Neuron (in vitro differentiated cells): ENCODE results near the gene ZNF213.

Experiments used
- H2AFZ ChIP-seq: one replicate; pipeline ENCODE4 v1.6.1; 2013; ENCODE audit warnings: low read depth, mild to moderate bottlenecking, inconsistent platforms, low read length, moderate library complexity
- H3K27me3 ChIP-seq: one replicate; pipeline ENCODE4 v1.6.1; 2013; ENCODE audit warnings: low read length; ENCODE audit not compliant: insufficient read depth
- H3K36me3 ChIP-seq: one replicate; pipeline ENCODE4 v1.6.1; 2013; ENCODE audit warnings: low read length; ENCODE audit not compliant: insufficient read depth
- H3K4me1 ChIP-seq: one replicate; pipeline ENCODE4 v1.6.1; 2013; ENCODE audit warnings: low read length; ENCODE audit not compliant: insufficient read depth
- H3K4me3 ChIP-seq: 2 replicates; pipeline ENCODE4 v1.5.1; 2013; ENCODE audit warnings: mild to moderate bottlenecking, low read length, moderate library complexity
- H3K9me3 ChIP-seq: one replicate; pipeline ENCODE4 v1.6.1; 2013; ENCODE audit warnings: low read length

ZNF213 gene

DNA sequence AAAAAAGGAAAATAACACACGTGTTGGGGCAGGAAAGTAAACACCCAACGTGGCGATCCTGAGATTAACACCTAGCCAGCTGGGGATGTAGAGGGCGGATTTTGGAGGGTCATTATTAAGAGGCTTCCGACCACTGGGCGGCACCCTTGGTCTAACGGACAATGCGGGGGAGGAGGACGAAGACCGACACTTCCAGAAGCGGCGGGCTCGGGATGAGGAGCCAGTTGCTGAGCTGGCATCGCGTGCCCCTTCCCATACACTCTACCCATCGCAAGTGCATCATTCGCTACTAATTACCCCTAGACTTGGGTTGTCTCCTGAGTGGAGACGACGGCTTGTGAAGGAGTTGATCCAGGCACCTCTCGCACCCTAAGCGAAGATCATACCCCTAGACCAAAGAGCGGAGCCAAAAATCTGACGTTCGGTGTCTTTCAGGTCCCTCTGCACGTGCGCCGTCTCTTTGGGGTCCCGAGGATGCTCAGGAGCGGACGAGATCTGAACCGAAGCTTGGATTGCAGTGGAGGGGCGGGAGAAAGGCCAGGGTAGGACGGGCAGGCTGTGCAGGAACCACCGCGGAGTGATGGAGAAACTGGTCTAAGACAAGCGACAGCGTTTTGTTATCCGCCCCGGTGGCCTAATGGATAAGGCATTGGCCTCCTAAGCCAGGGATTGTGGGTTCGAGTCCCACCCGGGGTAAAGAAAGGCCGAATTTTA is 17.6 kb downstream of the ZNF213 start:
- peak overlapping the region; percentile 47 for H3K4me3 ChIP-seq
- no peaks in the 10 kb centered on the region for H3K36me3 ChIP-seq
- peaks cover 5% of the 10 kb centered on the region for H3K4me1 ChIP-seq
- H2AFZ ChIP-seq = peak overlapping the region; percentile 6
- no peaks in the 10 kb centered on the region for H3K9me3 ChIP-seq
- peaks cover under 1% of the 10 kb centered on the region for H3K27me3 ChIP-seq

DNA sequence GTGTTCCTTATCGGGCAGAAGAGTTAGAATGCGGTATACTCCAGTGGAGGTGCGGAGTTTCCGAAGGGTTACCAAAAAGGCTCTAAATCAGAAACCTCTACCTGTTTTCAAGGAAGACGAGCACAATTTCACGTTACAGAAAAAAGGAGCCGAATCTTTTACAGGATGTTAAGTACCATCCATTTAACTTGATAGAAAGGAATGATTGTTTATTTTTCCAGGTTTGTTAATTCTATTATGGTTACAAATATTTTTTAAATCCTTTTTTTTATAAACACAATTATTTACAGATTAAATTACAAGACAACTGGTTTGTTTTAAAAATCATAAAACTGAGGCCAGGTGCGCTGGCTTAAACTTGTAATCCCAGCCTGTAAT is 18.2 kb downstream of the ZNF213 start:
- peaks cover 7% of the 10 kb centered on the region for H3K4me1 ChIP-seq
- H3K36me3 ChIP-seq = no peaks in the 10 kb centered on the region
- no peak overlapping the region for H2AFZ ChIP-seq
- peaks cover 3% of the 10 kb centered on the region for H3K27me3 ChIP-seq
- H3K9me3 ChIP-seq = no peaks in the 10 kb centered on the region
- H3K4me3 ChIP-seq = peak overlapping the region; percentile 47

DNA sequence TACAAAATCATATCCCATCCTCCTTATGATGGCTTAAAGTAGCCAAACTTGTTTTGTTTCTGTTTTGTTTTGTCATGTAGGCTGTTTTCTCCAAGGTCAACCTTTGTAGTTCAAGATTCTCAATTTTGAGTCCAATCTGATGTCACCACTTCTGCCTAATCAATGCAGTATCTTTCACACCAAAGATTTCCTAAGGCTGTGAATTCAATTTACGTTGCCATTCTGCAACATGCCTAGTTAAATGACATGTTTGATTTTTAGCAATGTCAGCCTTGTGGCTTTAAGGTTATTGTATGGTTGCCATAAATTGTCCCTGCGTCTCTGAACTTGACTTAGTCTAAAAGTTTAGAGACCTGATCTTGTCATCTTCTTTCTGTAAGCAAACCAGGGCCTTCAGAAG is 20.4 kb downstream of the ZNF213 start:
- H3K36me3 ChIP-seq = no peaks in the 10 kb centered on the region
- H3K27me3 ChIP-seq = peaks cover 3% of the 10 kb centered on the region
- H3K9me3 ChIP-seq = no peaks in the 10 kb centered on the region

DNA sequence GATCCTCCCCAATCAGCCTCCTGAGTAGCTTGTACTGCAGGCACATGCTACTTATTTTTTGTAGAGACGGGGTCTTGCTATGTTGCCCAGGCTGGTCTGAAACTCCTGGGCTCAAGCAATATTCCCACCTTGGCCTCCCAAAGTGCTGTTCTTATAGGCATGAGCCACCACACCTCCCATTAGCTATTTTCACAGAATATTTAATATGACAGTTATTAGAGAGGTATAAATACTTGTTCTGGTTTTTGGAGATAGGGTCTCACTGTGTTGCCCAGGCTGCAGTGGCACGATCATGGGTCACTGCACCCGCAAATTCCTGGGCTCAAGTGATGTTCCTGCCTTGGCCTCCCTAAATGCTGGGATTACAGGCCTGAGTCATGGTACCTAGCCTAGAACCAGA is 21.1 kb downstream of the ZNF213 start:
- H3K9me3 ChIP-seq = no peaks in the 10 kb centered on the region
- H3K27me3 ChIP-seq = peaks cover 3% of the 10 kb centered on the region
- H2AFZ ChIP-seq = no peak overlapping the region
- no peak overlapping the region for H3K4me3 ChIP-seq
- H3K36me3 ChIP-seq = no peaks in the 10 kb centered on the region
- H3K4me1 ChIP-seq = peaks cover 3% of the 10 kb centered on the region

More for the DNA sequence above, 20.4 kb downstream of the ZNF213 start:
- Histone ChIP-seq H2AFZ (no peak overlapping the region), H3K4me3 (no peak overlapping the region), H3K4me1 (peaks cover 3% of the 10 kb centered on the region)

DNA sequence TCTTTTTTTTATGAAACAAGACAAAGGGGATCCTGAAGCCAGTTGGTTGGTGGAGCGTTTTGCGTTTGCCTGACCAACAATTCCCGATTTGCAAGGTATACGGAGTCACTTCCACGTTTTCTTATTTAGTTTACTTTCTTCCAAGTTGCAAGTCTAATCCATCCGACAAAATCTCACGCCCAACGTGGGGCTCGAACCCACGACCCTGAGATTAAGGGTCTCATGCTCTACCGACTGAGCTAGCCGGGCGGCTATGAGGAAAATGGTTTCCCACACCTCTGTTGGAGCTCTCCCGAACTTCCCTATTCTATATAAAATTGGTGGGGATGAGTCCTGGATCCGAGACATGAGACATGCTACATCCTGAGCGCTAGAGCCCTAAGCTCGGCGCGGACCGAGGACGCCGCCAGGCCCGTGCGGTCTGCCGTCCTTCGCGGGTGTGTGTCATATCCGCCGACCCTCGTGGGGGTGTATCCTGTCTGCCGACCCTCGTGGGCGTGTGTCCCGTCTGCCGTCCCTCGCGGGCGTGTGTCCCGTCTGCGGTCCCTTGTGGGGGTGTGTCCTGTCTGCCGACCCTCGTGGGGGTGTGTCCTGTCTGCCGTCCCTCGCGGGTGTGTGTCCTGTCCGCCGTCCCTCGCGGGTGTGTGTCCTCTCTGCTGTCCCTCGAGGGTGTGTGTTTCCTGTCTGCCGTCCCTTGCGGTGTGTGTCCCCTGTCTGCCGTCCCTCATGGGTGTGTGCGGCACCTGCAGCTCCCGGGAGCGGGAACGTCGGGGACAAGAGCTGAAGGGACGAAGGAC is 22.6 kb downstream of the ZNF213 start:
- Histone ChIP-seq H3K4me3 (peak overlapping the region; percentile 55), H3K4me1 (peaks cover 3% of the 10 kb centered on the region), H3K36me3 (no peaks in the 10 kb centered on the region), H2AFZ (peak overlapping the region; percentile 81), H3K9me3 (no peaks in the 10 kb centered on the region), H3K27me3 (peaks cover 3% of the 10 kb centered on the region)

DNA sequence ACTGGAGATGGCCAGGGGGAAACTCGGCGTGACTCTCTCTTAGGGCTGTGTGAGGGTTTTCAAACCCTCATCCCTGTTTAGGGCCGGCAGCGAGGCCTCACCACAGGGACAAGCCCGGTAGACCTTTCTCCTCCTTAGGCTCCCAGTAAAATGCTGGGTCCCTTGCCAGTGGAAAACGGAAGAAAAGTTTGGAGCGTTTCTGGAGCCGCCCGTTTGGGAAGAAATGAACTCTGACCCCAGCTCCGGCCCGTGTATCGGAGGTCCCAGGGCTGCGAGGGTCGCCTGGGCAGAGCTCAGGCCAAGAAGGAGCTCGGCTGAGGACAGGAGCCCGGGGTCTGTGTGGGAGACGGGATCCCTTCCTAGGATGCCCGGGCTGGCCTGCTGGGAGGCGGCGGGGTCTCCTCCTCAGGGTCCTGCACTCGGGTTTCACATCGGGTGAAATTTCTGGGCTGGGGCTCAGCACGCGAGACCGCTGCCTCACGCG is 23.2 kb downstream of the ZNF213 start:
- H2AFZ ChIP-seq = peak overlapping the region; percentile 81
- no peaks in the 10 kb centered on the region for H3K36me3 ChIP-seq
- H3K4me3 ChIP-seq = peak overlapping the region; percentile 55
- peaks cover 3% of the 10 kb centered on the region for H3K4me1 ChIP-seq
- no peaks in the 10 kb centered on the region for H3K9me3 ChIP-seq
- H3K27me3 ChIP-seq = peaks cover 3% of the 10 kb centered on the region

DNA sequence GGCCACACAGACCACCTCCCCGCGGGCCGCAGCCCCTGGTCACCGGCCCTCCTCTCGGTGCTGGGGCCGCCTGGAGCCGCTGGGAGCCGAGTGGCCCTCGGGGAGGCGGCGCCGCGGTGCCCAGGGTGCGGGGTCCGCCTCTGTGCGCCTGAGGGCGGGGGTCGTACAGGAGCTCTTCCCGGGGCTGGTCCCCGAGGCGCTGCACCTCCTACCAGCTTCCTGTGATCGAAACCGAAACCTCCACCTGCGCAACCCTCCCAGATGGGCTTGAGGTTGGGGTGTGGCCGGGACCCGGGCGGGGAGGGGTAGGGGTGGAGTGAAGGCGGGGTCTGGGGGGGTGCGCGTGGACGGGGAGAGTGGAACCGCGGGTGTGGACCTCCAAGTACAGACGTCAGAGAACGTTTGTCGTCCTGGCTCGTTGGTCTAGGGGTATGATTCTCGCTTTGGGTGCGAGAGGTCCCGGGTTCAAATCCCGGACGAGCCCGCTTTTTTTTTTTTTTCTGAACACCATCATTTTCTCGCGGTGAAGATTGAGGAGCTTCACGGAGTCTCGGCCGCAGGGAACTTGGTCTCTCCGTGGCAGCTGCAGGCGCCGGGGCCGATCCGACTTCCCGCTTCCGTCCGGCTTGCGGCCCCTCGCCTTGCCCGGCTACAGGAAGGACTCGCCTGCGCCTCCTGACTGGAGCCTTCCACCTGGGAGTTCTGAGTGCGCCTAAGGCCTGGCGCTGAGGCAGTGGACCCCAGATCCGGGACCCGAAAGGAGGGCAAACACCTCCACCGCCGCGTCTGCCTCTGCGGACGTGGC is 23.9 kb downstream of the ZNF213 start:
- Histone ChIP-seq H3K27me3 (peaks cover 7% of the 10 kb centered on the region), H3K9me3 (no peaks in the 10 kb centered on the region), H3K36me3 (no peaks in the 10 kb centered on the region), H3K4me3 (peak overlapping the region; percentile 55), H2AFZ (peak overlapping the region; percentile 81), H3K4me1 (peaks cover 3% of the 10 kb centered on the region)

DNA sequence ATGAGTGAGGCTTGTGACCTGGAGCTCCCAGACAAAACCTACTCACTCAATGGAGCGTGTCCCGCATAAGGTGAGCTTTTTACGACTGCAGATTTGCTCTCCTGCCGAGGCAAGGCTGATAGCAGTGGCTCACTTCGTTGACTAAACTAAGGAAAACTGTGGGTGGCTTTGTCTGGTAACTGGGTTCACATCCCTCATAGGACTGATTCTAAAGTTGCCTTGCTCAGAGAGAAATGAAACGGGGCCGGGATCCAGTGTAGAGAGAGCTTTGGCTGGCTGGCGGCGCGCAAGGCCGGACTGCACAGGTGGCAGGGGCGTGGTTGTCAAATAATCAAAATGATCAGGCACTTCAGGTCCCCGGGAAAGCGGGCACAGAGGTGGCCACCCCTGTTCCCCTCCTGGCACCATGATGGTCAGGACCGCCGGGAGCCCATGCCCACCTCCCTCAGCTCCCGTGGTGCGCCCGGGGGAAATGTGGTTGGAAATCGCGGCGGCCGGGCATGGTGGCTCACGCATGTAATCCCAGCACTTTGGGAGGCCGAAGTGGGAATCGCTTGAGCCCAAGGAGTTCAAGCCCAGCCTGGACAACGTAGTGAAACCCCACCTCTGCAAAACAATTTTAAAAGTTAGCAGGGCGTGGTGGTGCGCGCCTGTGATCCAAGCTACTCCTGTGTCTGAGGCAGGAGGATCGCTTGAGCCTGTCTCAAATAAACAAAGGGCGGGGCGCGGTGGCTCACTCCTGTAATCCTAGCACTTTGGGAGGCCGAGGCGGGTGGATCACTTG is 26.6 kb downstream of the ZNF213 start:
- no peaks in the 10 kb centered on the region for H3K36me3 ChIP-seq
- peaks cover 3% of the 10 kb centered on the region for H3K4me1 ChIP-seq
- H3K4me3 ChIP-seq = no peak overlapping the region
- peaks cover 7% of the 10 kb centered on the region for H3K27me3 ChIP-seq
- H2AFZ ChIP-seq = no peak overlapping the region
- H3K9me3 ChIP-seq = no peaks in the 10 kb centered on the region

DNA sequence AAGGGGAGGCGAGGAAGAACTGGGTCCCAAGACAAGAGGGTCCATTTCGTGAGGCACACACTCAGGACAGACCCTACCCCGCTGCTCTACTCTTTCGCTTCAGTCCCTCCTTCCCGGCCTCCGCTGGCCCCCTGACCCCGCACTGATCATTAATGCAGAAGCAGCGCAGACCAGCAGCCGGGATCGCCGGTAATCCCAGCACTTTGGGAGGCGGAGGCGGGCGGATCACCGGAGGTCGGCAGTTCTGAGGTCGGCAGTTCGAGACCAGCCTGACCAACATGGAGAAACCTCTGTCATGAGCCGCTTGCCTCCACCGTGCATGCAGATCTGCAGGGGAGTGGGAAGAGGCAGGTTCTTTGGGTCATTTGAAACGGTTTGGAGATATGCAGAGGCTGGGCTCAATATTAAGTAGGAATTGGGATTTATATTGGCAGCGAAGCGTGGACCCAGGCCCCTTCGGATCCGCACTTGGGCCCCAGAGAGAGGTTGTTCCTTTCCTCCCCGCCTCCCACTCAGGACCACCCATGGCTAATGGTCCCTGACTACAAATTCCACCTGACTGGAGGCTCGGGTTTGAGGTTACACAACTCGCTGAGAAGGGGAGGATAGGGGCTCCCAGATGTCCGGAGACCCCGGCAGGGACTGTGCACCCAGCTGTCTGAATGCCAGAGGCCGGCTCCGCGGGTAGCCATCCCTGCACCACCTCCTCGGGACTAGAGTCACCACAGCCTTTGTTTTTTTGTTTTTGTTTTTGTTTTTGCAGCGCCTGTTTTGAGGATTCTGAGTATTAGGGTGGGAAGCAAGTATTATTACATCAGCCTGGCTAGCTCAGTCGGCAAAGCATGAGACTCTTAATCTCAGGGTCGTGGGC is 29.5 kb downstream of the ZNF213 start:
- Histone ChIP-seq H2AFZ (no peak overlapping the region), H3K27me3 (peaks cover 19% of the 10 kb centered on the region), H3K4me3 (no peak overlapping the region), H3K36me3 (no peaks in the 10 kb centered on the region), H3K4me1 (no peaks in the 10 kb centered on the region), H3K9me3 (no peaks in the 10 kb centered on the region)

DNA sequence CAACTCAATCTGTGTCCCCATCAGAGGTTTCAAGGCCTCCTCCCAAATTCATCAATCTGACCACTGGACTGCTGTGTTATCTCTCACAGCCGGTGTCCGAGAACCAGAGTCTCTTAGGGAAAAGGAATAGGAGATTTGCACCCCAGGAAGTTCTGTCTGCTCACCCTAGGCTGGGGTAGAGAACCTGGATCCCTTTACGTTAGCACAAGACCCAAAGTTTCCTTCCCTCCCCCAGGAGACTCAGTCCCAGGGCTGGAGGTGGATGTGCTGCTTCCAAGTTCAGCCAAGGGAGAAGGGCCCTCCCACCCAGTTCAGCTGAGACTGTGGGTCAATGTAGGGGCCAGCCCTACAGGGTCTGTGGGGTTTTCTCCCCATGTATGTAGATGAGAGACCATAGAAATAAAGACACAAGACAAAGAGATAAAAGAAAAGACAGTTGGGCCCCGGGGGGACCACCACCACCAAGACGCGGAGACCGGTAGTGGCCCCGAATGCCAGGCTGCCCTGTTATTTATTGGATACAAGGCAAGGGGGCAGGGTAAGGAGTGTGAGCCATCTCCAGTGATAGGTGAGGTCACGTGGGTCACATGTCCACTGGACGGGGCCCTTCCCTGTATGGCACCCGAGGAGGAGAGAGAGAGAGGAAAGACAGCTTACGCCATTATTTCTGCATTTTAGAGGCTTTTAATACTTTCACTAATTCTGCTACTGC is 30.4 kb downstream of the ZNF213 start:
- H3K27me3 ChIP-seq = peaks cover 26% of the 10 kb centered on the region
- H3K9me3 ChIP-seq = no peaks in the 10 kb centered on the region
- H3K36me3 ChIP-seq = no peaks in the 10 kb centered on the region
- H2AFZ ChIP-seq = no peak overlapping the region
- no peaks in the 10 kb centered on the region for H3K4me1 ChIP-seq
- no peak overlapping the region for H3K4me3 ChIP-seq

DNA sequence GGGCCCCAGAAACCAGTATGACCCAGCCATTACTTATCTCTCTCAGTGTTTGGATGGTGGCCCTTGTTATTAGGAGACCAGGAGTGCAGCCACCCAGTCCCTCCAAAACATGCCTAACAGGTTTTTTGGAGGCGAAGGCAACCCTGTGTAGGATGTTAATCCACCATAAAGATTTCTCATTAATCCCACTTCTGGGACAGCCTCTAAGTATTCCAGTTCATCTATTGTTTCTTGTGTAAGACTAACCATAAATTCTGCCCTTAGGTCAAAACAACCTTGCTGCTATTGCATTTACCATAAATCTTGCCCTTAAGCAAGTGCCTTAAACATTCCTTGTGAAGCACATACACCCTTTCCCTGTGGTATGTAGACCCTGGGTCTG is 31.7 kb downstream of the ZNF213 start:
- H3K4me1 ChIP-seq = peaks cover 7% of the 10 kb centered on the region

More for the DNA sequence above, 31.7 kb downstream of the ZNF213 start:
- no peaks in the 10 kb centered on the region for H3K36me3 ChIP-seq
- no peak overlapping the region for H2AFZ ChIP-seq
- peaks cover 38% of the 10 kb centered on the region for H3K27me3 ChIP-seq
- H3K4me3 ChIP-seq = no peak overlapping the region
- H3K9me3 ChIP-seq = no peaks in the 10 kb centered on the region
